Skeletal muscle satellite cell (primary cell): Measurements from ENCODE around the gene KCNAB1.
A peak's percentile ranks its signal among the peaks of the same experiment; 100 is the strongest.
"Not testable (repeated sequence)": the region's sequence is repeated elsewhere in the genome, so short reads cannot be mapped to it uniquely, and the experiment has no call there.

Experiments used
- H3K27me3 ChIP-seq: 2 replicates; pipeline ENCODE4 v1.7.0; 2013; ENCODE audit warnings: low read length; ENCODE audit not compliant: control insufficient read depth, insufficient read depth
- H3K36me3 ChIP-seq: 2 replicates; pipeline ENCODE4 v1.7.0; 2013; ENCODE audit warnings: mild to moderate bottlenecking, control low read depth, low read length; ENCODE audit not compliant: insufficient read depth
- H3K4me1 ChIP-seq: 2 replicates; pipeline ENCODE4 v1.7.0; 2013; ENCODE audit warnings: low read length; ENCODE audit not compliant: control insufficient read depth, insufficient read depth
- H3K4me2 ChIP-seq: 2 replicates; pipeline ENCODE4 v1.7.0; 2013; ENCODE audit warnings: mild to moderate bottlenecking, low read length
- H3K4me3 ChIP-seq: 2 replicates; pipeline ENCODE4 v1.7.0; 2013; ENCODE audit warnings: low read length
- H3K9ac ChIP-seq: 2 replicates; pipeline ENCODE4 v1.7.0; 2013; ENCODE audit warnings: mild to moderate bottlenecking, low read depth, low read length, moderate library complexity
- H3K9me3 ChIP-seq: replicated peaks from 2 replicates; pipeline ENCODE4 v1.7.0; 2013; ENCODE audit warnings: mild to moderate bottlenecking, control low read depth, low read length

KCNAB1 gene

DNA sequence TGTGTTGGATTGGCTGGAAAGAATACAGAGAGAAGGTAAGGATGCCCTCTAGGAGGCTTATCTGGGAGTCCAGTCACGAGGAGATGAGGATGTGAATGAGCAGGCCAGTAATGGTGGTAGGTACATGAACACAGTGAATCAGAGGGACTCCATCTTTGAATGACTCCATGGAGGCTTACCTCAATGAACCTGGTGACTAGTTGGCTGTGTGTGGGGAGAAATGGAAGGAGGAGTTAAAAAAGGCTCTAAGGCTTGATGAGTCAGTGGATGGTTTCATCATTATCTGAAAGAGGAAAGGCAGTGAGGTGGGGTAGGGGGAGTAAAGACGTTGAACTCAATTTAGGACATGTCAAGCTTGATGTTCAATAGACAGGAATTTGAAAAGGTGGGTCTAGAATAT is 61.1 kb downstream of the KCNAB1 start:
- Histone ChIP-seq H3K4me2 (no peak overlapping the region), H3K9me3 (no peaks in the 10 kb centered on the region), H3K36me3 (no peaks in the 10 kb centered on the region), H3K27me3 (no peaks in the 10 kb centered on the region), H3K4me3 (no peak overlapping the region), H3K9ac (no peak overlapping the region), H3K4me1 (peaks cover 9% of the 10 kb centered on the region)

DNA sequence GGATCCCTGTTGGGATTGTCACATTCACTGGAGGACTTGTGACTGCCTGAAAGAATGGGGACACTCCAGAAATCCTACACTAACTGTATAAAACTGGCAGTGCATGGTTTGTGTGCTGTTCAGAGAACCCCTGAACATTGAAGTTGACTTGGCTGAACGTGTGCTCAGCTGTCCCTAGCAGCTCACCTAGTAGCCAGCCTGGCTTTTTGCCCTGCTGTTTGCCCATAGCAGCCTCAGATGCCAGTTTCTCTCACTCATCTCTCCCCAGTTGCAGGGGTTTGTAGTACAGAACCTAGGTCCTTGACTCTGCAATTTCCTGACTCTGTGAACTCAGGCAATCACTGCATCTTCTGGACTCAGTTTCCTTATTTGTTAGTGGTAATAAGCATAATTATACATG is 63.0 kb downstream of the KCNAB1 start:
- no peak overlapping the region for H3K9ac ChIP-seq
- H3K9me3 ChIP-seq: no peaks in the 10 kb centered on the region
- no peak overlapping the region for H3K4me2 ChIP-seq
- H3K36me3 ChIP-seq: no peaks in the 10 kb centered on the region
- H3K27me3 ChIP-seq: no peaks in the 10 kb centered on the region
- H3K4me1 ChIP-seq: peaks cover 16% of the 10 kb centered on the region
- H3K4me3 ChIP-seq: no peak overlapping the region

DNA sequence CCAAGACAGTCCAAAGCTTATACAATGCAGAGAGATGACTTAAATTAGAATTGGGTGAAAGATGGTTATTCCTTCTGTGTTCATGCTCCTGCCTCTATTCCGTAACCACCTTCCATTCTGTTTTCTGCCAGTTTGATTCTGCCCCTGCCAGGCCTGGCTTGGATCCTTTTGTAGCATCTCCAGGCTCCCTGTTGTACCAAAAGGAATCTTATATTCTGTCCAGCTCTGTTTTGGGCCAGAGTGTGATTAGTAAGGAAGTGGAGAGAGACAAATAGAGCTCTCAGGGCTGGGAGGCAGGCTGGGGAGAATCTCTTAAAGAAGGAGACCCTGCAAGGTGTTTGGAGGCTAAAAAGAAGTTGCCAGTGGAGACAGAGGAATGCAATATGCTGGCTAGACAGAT is 63.8 kb downstream of the KCNAB1 start:
- Histone ChIP-seq H3K4me3 (no peak overlapping the region), H3K4me2 (no peak overlapping the region), H3K27me3 (no peaks in the 10 kb centered on the region), H3K4me1 (peaks cover 16% of the 10 kb centered on the region), H3K9ac (no peak overlapping the region), H3K9me3 (no peaks in the 10 kb centered on the region), H3K36me3 (no peaks in the 10 kb centered on the region)

DNA sequence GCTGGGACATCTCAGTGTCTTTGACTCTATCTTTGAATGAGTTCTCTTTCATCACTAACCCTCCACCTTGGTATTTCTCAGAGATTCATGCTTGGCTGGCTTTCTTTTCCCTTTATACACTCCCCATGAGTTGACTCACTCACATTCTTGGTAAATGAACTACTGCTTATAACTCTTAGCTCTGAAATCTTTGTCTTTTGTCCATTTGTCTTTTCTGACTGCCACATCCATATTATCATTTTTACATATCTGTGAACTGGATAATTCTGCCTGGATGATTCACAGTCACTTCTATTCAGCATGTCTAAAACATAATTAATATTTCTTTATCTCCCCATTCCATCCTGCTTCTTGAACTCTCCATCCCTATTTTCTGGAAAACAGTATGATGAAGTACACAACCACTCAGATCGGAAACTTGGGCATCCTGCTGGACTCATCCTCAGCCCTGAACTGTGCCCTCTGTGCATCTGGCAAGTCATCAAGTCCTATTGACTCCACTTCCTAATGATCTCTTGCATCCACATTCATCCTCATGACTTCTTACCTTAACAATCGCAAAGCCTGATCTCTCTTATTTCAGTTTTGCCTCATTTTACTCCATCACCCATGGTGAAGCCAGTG is 66.9 kb downstream of the KCNAB1 start:
- no peak overlapping the region for H3K4me3 ChIP-seq
- no peaks in the 10 kb centered on the region for H3K27me3 ChIP-seq
- no peak overlapping the region for H3K4me2 ChIP-seq
- H3K4me1 ChIP-seq: peaks cover 7% of the 10 kb centered on the region
- H3K36me3 ChIP-seq: no peaks in the 10 kb centered on the region
- H3K9me3 ChIP-seq: no peaks in the 10 kb centered on the region
- no peak overlapping the region for H3K9ac ChIP-seq

DNA sequence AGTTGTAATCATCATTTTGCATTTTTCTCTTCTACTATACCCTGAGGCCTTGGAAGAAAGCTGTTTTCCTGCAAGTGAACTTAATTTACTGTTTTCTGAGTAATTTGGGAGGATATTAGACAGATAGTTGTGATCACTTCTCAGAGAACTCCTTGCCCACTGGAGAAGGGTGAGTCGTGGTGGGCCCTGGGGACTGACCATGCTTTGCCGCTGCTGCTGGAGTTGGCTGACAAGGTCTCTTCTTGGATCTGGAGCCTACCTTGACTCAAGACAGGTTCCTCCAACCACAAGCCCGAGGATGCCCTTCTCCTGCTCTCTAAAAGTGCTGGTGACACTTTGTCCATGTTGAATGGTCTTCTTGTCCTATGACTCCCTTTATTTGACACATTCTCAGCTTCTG is 68.4 kb downstream of the KCNAB1 start:
- Histone ChIP-seq H3K9ac (no peak overlapping the region), H3K4me1 (peaks cover 7% of the 10 kb centered on the region), H3K4me3 (no peak overlapping the region), H3K9me3 (no peaks in the 10 kb centered on the region), H3K4me2 (no peak overlapping the region), H3K36me3 (no peaks in the 10 kb centered on the region), H3K27me3 (no peaks in the 10 kb centered on the region)

DNA sequence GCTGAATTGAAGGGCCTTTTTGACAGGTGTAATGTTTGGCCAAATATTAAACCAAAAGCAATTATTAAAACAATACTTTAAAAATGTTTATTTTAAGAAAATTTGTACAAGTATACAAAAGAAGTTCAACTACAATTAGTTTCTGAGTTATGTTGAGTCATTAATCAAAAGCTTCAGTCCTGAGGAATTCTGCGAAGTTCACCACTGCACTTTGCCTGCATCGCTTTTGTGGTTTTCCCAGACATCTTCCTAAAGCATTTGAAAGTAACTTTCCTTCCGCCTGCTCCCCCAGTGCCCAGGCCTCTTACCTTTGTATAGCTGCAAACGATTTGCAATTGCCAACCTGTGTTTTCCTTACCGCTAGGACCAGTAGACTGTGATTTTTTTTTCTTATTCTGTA is 69.5 kb downstream of the KCNAB1 start:
- Histone ChIP-seq H3K9me3 (no peaks in the 10 kb centered on the region), H3K4me3 (no peak overlapping the region), H3K36me3 (no peaks in the 10 kb centered on the region), H3K27me3 (no peaks in the 10 kb centered on the region), H3K9ac (no peak overlapping the region), H3K4me1 (peaks cover 7% of the 10 kb centered on the region), H3K4me2 (no peak overlapping the region)

DNA sequence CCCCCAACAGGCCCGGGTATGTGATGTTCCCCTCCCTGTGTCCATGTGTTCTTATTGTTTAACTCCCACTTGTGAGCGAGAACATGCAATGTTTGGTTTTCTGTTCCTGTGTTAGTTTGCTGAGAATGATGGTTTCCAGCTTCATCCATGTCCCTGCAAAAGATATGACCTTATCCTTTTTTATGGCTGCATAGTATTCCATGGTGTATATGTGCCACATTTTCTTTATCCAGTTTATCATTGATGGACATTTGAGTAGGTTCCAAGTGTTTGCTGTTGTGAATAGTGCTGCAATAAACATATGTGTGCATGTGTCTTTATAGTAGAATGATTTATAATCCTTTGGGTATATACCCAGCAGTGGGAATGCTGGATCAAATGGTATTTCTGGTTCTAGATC is 74.6 kb downstream of the KCNAB1 start:
- not testable (repeated sequence) for H3K27me3 ChIP-seq, H3K4me1 ChIP-seq, H3K9ac ChIP-seq, H3K4me2 ChIP-seq, H3K9me3 ChIP-seq, H3K4me3 ChIP-seq, H3K36me3 ChIP-seq

DNA sequence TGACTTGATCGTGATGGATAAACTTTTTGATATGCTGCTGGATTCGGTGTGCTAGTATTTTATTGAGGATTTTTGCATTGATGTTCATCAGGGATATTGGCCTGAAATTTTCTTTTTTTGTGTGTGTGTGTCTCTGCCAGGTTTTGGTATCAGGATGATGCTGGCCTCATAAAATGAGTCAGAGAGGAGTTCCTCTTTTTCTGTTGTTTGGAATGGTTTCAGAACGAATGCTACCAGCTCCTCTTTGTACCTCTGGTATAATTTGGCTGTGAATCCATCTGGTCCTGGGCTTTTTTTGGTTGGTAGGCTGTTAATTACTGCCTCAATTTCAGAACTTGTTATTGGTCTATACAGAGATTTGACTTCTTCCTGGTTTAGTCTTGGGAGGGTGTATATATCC is 76.8 kb downstream of the KCNAB1 start:
- not testable (repeated sequence) for H3K36me3 ChIP-seq, H3K4me3 ChIP-seq, H3K27me3 ChIP-seq, H3K4me2 ChIP-seq, H3K4me1 ChIP-seq, H3K9ac ChIP-seq, H3K9me3 ChIP-seq

DNA sequence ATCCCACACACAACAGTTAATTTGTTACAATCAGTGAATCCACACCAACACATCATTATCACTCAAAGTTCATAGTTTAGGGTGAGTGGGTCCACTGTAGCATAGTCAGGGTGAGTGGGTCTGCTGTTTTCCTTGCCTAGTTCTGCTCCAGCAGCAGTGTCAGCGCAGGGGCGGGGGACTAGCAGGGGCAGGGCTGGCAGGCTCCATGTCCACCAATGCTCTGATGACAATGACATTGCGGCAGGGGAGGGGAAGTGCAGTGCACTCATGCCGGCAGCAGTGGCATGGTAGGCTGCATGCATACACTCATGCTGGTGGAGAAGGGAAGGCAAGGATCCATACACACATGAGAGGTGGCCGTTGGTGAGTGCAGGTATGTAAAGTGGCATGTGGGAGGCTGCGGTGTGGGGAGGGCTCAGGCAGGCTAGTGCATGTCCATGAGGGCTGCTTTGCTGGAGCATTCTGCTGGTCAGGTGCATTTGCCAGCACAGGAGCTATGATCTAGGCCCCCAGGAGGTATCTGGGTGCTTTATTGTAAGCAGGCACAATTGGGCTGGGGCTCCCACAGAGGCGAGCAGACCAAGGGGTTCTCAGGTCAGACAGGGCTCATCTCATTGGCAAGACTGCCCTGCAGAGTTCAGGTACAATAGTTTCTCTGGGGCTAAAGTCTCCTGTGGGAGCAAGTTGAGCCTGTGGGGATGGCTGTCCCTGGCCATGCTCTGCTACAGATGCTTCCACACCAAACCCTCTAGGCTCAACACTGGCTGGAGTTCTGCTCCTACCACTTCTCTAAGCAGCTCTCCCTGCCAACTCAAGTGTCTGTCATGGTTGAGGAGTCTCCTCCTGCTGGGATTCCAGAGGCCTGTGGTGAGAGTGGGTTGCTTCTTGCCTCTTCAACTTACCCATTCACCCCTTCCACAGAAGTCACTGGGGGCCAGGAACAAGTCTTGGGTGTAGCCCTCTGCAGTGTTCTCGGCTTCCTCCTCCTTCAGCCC is 81.3 kb downstream of the KCNAB1 start:
- no peak overlapping the region for H3K4me3 ChIP-seq
- no peaks in the 10 kb centered on the region for H3K9me3 ChIP-seq
- H3K36me3 ChIP-seq: no peaks in the 10 kb centered on the region

DNA sequence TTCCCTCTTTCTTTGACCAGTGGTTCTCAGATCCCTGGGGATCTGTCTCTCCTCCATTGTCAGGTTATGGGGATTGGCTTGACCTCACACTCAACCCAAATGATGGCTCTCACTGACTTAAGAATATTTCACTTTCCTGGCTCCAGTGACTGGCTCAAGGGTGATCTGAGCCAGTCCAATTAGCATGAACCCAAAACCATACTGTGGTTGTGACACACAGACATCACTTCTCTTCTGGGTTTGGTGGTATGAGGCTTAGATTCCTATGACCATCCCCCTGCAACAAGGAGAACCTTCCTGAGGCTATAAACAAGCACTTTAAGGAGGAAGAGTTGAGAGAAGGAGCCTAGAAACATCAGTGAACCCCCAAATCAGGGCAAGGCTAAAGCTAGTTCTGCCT is 85.8 kb downstream of the KCNAB1 start:
- Histone ChIP-seq H3K9me3 (no peaks in the 10 kb centered on the region), H3K4me2 (no peak overlapping the region), H3K27me3 (no peaks in the 10 kb centered on the region), H3K9ac (no peak overlapping the region), H3K4me1 (peaks cover 11% of the 10 kb centered on the region), H3K4me3 (no peak overlapping the region), H3K36me3 (no peaks in the 10 kb centered on the region)

More for the DNA sequence above, 81.3 kb downstream of the KCNAB1 start:
- Histone ChIP-seq H3K4me1 (no peaks in the 10 kb centered on the region), H3K9ac (no peak overlapping the region), H3K4me2 (no peak overlapping the region), H3K27me3 (no peaks in the 10 kb centered on the region)

DNA sequence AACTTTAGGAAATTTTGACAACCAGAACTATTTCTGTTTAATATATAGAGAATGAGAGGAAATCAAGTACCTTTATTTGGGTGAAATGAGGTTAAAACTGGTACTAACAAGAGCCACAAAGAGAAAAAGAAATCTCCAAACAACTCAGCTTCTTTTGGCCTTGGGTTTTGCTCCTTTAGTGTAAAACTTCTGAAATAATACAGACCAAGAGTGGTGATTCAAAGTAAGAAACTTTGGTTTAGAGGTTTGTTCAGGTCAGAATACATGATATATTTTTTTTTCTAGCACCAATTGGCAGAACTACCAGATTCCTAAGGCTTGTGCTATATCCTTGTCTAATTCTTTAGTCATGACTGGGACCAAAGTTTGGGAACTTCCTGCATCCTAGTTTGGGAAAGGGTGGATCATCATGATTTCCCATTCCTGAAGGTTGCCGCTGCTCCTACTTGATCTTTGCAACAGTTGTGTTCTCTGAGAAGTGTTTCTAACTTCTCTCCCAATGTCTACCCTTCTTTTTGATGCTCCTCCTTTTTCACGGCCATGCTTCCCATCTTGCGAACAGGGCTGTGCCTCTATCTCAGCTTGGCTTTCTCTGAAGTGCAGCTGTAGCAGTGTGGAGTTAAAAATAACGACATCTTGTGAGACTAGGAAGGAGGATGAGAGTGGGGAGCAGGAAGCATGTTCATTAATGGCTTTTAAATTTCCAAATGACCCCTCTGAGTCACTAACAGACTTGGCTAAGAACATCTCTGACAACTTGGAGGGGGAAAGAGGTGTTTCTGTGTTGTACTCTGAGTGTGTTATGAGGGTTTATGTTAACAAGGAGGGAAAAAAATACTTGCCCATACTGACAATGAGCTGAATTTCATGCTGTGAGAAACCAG is 87.7 kb downstream of the KCNAB1 start:
- no peaks in the 10 kb centered on the region for H3K27me3 ChIP-seq
- peaks cover 14% of the 10 kb centered on the region for H3K4me1 ChIP-seq
- H3K4me3 ChIP-seq: peak overlapping the region; percentile 3
- peak overlapping the region; percentile 39 for H3K4me2 ChIP-seq
- peak overlapping the region; percentile 51 for H3K9ac ChIP-seq
- no peaks in the 10 kb centered on the region for H3K9me3 ChIP-seq
- no peaks in the 10 kb centered on the region for H3K36me3 ChIP-seq
